AG04450 (cell line): ENCODE measurements around the gene TRPM1. TPM values are rescaled to one million over a fixed set of nuclear protein-coding genes. Genes with fewer than 3 reads are reported as not detected.
A peak's percentile ranks its signal among the peaks of the same experiment; 100 is the strongest.

Experiments
- CTCF ChIA-PET: fragments of 300-600, 350-600 bp; formaldehyde crosslinking; extraction: SDS; loops from one replicate; lab custom pipeline; 2022; ENCODE audit warnings: antibody characterized with exemption, inconsistent platforms; lab: Charles Lee
- POLR2A ChIA-PET: fragments of 350-600 bp; formaldehyde crosslinking; extraction: SDS; loops from one replicate; lab custom pipeline; 2021; ENCODE audit warnings: antibody characterized with exemption, inconsistent platforms; lab: Yijun Ruan, JAX
- DNase-seq: peaks from one replicate; pipeline ENCODE4 v3.0.0-alpha.2; 2011; ENCODE audit warnings: low read depth, low spot score
- H3K27ac ChIP-seq: one replicate; pipeline ENCODE4 v1.5.1; 2012; ENCODE audit warnings: low read depth, low read length, control low read depth
- H3K27me3 ChIP-seq: one replicate; pipeline ENCODE4 v1.6.0; 2012; ENCODE audit warnings: low read length; ENCODE audit not compliant: control insufficient read depth, insufficient read depth
- H3K4me3 ChIP-seq: 2 replicates; pipeline ENCODE4 v1.5.1; 2011; ENCODE audit warnings: mild to moderate bottlenecking, low read depth, low read length, control low read depth
- H3K9me3 ChIP-seq: 2 replicates; pipeline ENCODE4 v1.5.1; 2012; ENCODE audit warnings: low read length; ENCODE audit not compliant: control insufficient read depth, insufficient read depth
- CTCF ChIP-seq: IDR thresholded peaks from 2 replicates; pipeline ENCODE4 v1.5.1; 2011; ENCODE audit warnings: low read depth, low read length, control low read depth, inconsistent platforms
- polyA plus RNA-seq: library from polyadenylated mRNA; depleted of rRNA; stranded (reverse); fragments of >200 nt; gene quantifications from 2 replicates; pipeline ENCODE4 v1.2.3, GENCODE V29; 2011

Gene TRPM1
- polyA plus RNA-seq, 1 experiment = not detected

- DNase-seq = no peak
- CTCF ChIA-PET = interaction anchor here (0.6 kb wide), 1 partner anchor 451 kb away, joined by 4 read pairs; no protein-coding TSS in a partner anchor
- Histone ChIP-seq H3K4me3 (no peak overlapping the region), H3K27me3 (peaks cover 4% of the 10 kb centered on the region), H3K9me3 (no peaks in the 10 kb centered on the region; the same call in 1 of the 2 replicates), H3K27ac (no peak overlapping the region)
- TF ChIP-seq CTCF = no peak
- POLR2A ChIA-PET = interaction anchor here (0.6 kb wide), 1 partner anchor 17 kb away, joined by 4 read pairs; no protein-coding TSS in a partner anchor
Observed at GRCh38 chr15:31036783-31037182, 64.7 kb downstream of the TRPM1 start.

GRCh38 chr15:31035610-31036009 is 65.9 kb downstream of the TRPM1 start:
- CTCF ChIA-PET = no interaction called here
- Histone ChIP-seq H3K27ac (no peak overlapping the region), H3K9me3 (no peaks in the 10 kb centered on the region; the same call in 1 of the 2 replicates), H3K27me3 (peaks cover 4% of the 10 kb centered on the region), H3K4me3 (no peak overlapping the region)
- DNase-seq = no peak
- no peak for TF ChIP-seq CTCF
- POLR2A ChIA-PET = no interaction called here

GRCh38 chr15:31034152-31034551 is 67.4 kb downstream of the TRPM1 start:
- H3K27me3 ChIP-seq = no peaks in the 10 kb centered on the region
- CTCF ChIA-PET = no interaction called here
- no peak overlapping the region for H3K4me3 ChIP-seq
- H3K27ac ChIP-seq = no peak overlapping the region
- POLR2A ChIA-PET = no interaction called here
- TF ChIP-seq CTCF = no peak
- no peak for DNase-seq
- no peaks in the 10 kb centered on the region; the same call in 1 of the 2 replicates for H3K9me3 ChIP-seq

- ChIA-PET CTCF (interaction anchor here (1.4 kb wide), 1 partner anchor 96 kb away, joined by 3 read pairs; no protein-coding TSS in a partner anchor), POLR2A (interaction anchor here (0.9 kb wide), 1 partner anchor 9 kb away, joined by 5 read pairs; no protein-coding TSS in a partner anchor)
- DNase-seq = peak; percentile 21
- Histone ChIP-seq H3K27me3 (no peaks in the 10 kb centered on the region), H3K4me3 (no peak overlapping the region), H3K9me3 (no peaks in the 10 kb centered on the region; the same call in 1 of the 2 replicates), H3K27ac (peak overlapping the region; percentile 40)
- TF ChIP-seq CTCF = no peak
Observed at GRCh38 chr15:31032961-31033371, 68.6 kb downstream of the TRPM1 start.

GRCh38 chr15:31031471-31032067 is 70.0 kb downstream of the TRPM1 start:
- CTCF ChIA-PET = no interaction called here
- POLR2A ChIA-PET = no interaction called here
- Histone ChIP-seq H3K4me3 (no peak overlapping the region), H3K9me3 (no peaks in the 10 kb centered on the region; the same call in 1 of the 2 replicates), H3K27ac (no peak overlapping the region), H3K27me3 (no peaks in the 10 kb centered on the region)
- no peak for DNase-seq
- TF ChIP-seq CTCF = no peak
